B cell (primary cell): Measurements from ENCODE around the gene PABPC4L. TPM values are rescaled to one million over a fixed set of nuclear protein-coding genes. Genes with fewer than 3 reads are reported as not detected.
"Not testable (repeated sequence)": the region's sequence is repeated elsewhere in the genome, so short reads cannot be mapped to it uniquely, and the experiment has no call there.

Experiments used
- ATAC-seq: fragments of 200-7000 bp; cut with Tn5 transposase; one replicate; pipeline ENCODE4 v1.10.0; 2021; ENCODE audit warnings: low read depth, mild to moderate bottlenecking, moderate number of reproducible peaks, moderate library complexity
- CTCF ChIA-PET: fragments of 350-600 bp; sonication (Branson Sonifier 250); formaldehyde crosslinking; loops from one replicate; lab custom pipeline; 2021; ENCODE audit warnings: antibody characterized with exemption, inconsistent platforms; lab: Charles Lee
- POLR2A ChIA-PET: fragments of 350-600 bp; sonication (Branson Sonifier 250); formaldehyde crosslinking; loops from one replicate; lab custom pipeline; 2021; ENCODE audit warnings: antibody characterized with exemption; lab: Charles Lee
- DNase-seq: peaks from one replicate; pipeline ENCODE4 v3.0.0; 2013
- H2AFZ ChIP-seq: 2 replicates; pipeline ENCODE4 v1.6.1; 2012; ENCODE audit warnings: mild to moderate bottlenecking, low read depth, low read length; ENCODE audit not compliant: insufficient read depth, poor library complexity, severe bottlenecking
- H3K27ac ChIP-seq, 2 donors: 1 replicate in 1 of 2; 2 replicates in 1 of 2; pipeline ENCODE4 v1.5.1; 2012 to 2013; ENCODE audit warnings: low read length in 2 of 2, mild to moderate bottlenecking in 2 of 2, moderate library complexity in 1 of 2
- H3K27me3 ChIP-seq, 4 experiments: fragments of 200-600 bp in 1 of 4; sonication (generic) in 1 of 4; replicated peaks in 1 of 4; 1 replicate in 2 of 4; 2 replicates in 2 of 4; pipeline versions ENCODE4 v1.6.1 to v1.7.0; 2013 to 2016; ENCODE audit warnings: low read length in 3 of 4, mild to moderate bottlenecking in 2 of 4, mixed read lengths in 1 of 4, moderate library complexity in 1 of 4; ENCODE audit not compliant: insufficient read depth in 4 of 4, control insufficient read depth in 3 of 4; ENCODE audit errors: control extremely low read depth in 1 of 4
- H3K36me3 ChIP-seq, 2 experiments: replicated peaks in 1 of 2; 1 replicate in 1 of 2; 2 replicates in 1 of 2; pipeline versions ENCODE4 v1.6.1 to v1.7.1; 2013; ENCODE audit warnings: low read length in 1 of 2; ENCODE audit not compliant: insufficient read depth in 2 of 2, control insufficient read depth in 1 of 2; ENCODE audit errors: control extremely low read depth in 1 of 2, extremely low read depth in 1 of 2
- H3K4me1 ChIP-seq, 2 donors: fragments of 200-600 bp in 1 of 2; sonication (generic) in 1 of 2; 1 replicate in 1 of 2; 2 replicates in 1 of 2; pipeline versions ENCODE4 v1.5.1 to v1.6.1; 2013 to 2017; ENCODE audit warnings: low read length in 2 of 2; ENCODE audit not compliant: control insufficient read depth in 2 of 2, insufficient read depth in 2 of 2
- H3K4me2 ChIP-seq: replicated peaks from 2 replicates; pipeline ENCODE3; 2012; ENCODE audit warnings: mild to moderate bottlenecking, low read depth, low read length; ENCODE audit not compliant: poor library complexity, severe bottlenecking
- H3K4me3 ChIP-seq, 5 experiments: fragments of 200-600 bp in 1 of 5; sonication (generic) in 1 of 5; 1 replicate in 3 of 5; 2 replicates in 2 of 5; pipeline versions ENCODE4 v1.5.1 to v1.7.0; 2011 to 2016; ENCODE audit warnings: low read length in 4 of 5, mild to moderate bottlenecking in 4 of 5, low read depth in 2 of 5, control low read depth in 1 of 5, moderate library complexity in 1 of 5; ENCODE audit not compliant: insufficient read depth in 1 of 5; ENCODE audit errors: control extremely low read depth in 1 of 5, extremely low read depth in 1 of 5
- H3K79me2 ChIP-seq: fragments of 200-600 bp; sonication (generic); one replicate; pipeline ENCODE4 v1.6.0; 2016; ENCODE audit warnings: low read length; ENCODE audit not compliant: control insufficient read depth, insufficient read depth
- H3K9ac ChIP-seq: fragments of 200-600 bp; sonication (generic); 2 replicates; pipeline ENCODE4 v1.6.1; 2017; ENCODE audit warnings: mild to moderate bottlenecking, low read length, moderate library complexity
- H3K9me3 ChIP-seq, 3 donors: one replicate each; pipeline versions ENCODE4 v1.6.1 to v1.7.1; 2013; ENCODE audit warnings: low read length in 2 of 3; ENCODE audit not compliant: control insufficient read depth in 2 of 3, insufficient read depth in 1 of 3; ENCODE audit errors: control extremely low read depth in 1 of 3
- H4K20me1 ChIP-seq: 2 replicates; pipeline ENCODE4 v1.6.0; 2012; ENCODE audit warnings: mild to moderate bottlenecking, low read length; ENCODE audit not compliant: insufficient read depth, control insufficient read depth, poor library complexity, severe bottlenecking
- H3K27ac Mint-ChIP-seq: one replicate; pipeline ENCODE4 v1.8.0; 2021; ENCODE audit warnings: mixed read lengths
- H3K27me3 Mint-ChIP-seq: one replicate; pipeline ENCODE4 v1.8.0; 2021; ENCODE audit warnings: mixed read lengths
- H3K4me1 Mint-ChIP-seq: one replicate; pipeline ENCODE4 v1.8.0; 2021; ENCODE audit warnings: mixed read lengths
- H3K4me3 Mint-ChIP-seq: one replicate; pipeline ENCODE4 v1.8.0; 2021; ENCODE audit warnings: mixed read lengths
- H3K9me3 Mint-ChIP-seq: one replicate; pipeline ENCODE4 v1.8.0; 2022; ENCODE audit warnings: mixed read lengths; ENCODE audit not compliant: insufficient read depth
- CTCF ChIP-seq: fragments of 200-600 bp; IDR thresholded peaks from one replicate; pipeline ENCODE4 v1.8.0; 2022; ENCODE audit warnings: antibody characterized with exemption, mild to moderate bottlenecking
- EZH2 ChIP-seq: IDR thresholded peaks from 2 replicates; pipeline ENCODE4 v1.6.1; 2012; ENCODE audit warnings: borderline replicate concordance, low read depth, mild to moderate bottlenecking, moderate library complexity, low read length; ENCODE audit not compliant: insufficient read depth, poor library complexity, severe bottlenecking
- WGBS: methylation state at CpG from one replicate; pipeline ENCODE4 v1.1.5; 2013; ENCODE audit warnings: missing lambda C conversion rate; ENCODE audit not compliant: insufficient coverage; 5-methylcytosine and 5-hydroxymethylcytosine counted together
- intact Hi-C: fragments of 100-400 bp; cut with micrococcal nuclease; formaldehyde crosslinking; loops from one replicate; pipeline ENCODE4 v1.10.0; 2022
- polyA plus RNA-seq: library from polyadenylated mRNA; depleted of rRNA; stranded (reverse); fragments of >200 nt; gene quantifications from 2 replicates; pipeline ENCODE4 v1.2.3, GENCODE V29; 2012
- total RNA-seq, 2 donors: library from RNA; stranded (reverse); fragments of 120-200 nt in 1 of 2; gene quantifications; 1 replicate in 1 of 2; 2 replicates in 1 of 2; pipeline versions ENCODE4 v1.2.3 to v1.2.4, GENCODE V29; 2013 to 2022

PABPC4L gene
- total and polyA plus RNA-seq, 2 donors (not counting 1 experiment from before 2014, with no cell fraction given), result not detected

GRCh38 chr4:134215620-134216344 is 14.2 kb upstream of the PABPC4L start:
- Histone ChIP-seq H3K27ac (no peak overlapping the region), H3K9me3 (no peaks in the 10 kb centered on the region), H3K27me3 (no peaks in the 10 kb centered on the region), H3K4me3 (no peak overlapping the region), H4K20me1 (no peaks in the 10 kb centered on the region), H3K36me3 (no peaks in the 10 kb centered on the region), H3K79me2 (no peaks in the 10 kb centered on the region), H3K9ac (no peak overlapping the region), H3K4me2 (no peak overlapping the region), H3K4me1 (no peaks in the 10 kb centered on the region), H2AFZ (no peak overlapping the region)
- Mint-ChIP-seq H3K27me3 (no peaks in the 10 kb centered on the region), H3K4me1 (no peaks in the 10 kb centered on the region), H3K9me3 (peaks cover 3% of the 10 kb centered on the region), H3K27ac (no peak overlapping the region), H3K4me3 (no peak overlapping the region)
- POLR2A ChIA-PET, result no interaction called here
- no peak for ATAC-seq
- TF ChIP-seq EZH2 (no peak), CTCF (no peak)
- intact Hi-C loops, result no loop called here
- CTCF ChIA-PET, result no interaction called here
- WGBS, result no CpG with 5 or more reads among the region's 2 CpGs
- DNase-seq, result no peak

- H4K20me1 ChIP-seq, H3K9me3 Mint-ChIP-seq, H3K4me1 Mint-ChIP-seq, POLR2A ChIA-PET, DNase-seq, H3K27ac Mint-ChIP-seq, H3K27me3 ChIP-seq, H3K4me1 ChIP-seq, H3K79me2 ChIP-seq, ATAC-seq, H3K9ac ChIP-seq, H3K27ac ChIP-seq, CTCF ChIA-PET, H3K4me3 ChIP-seq, H3K4me3 Mint-ChIP-seq, H3K9me3 ChIP-seq, H3K27me3 Mint-ChIP-seq, H3K4me2 ChIP-seq, H2AFZ ChIP-seq, H3K36me3 ChIP-seq, intact Hi-C loops: not testable (repeated sequence)
- WGBS, result 93% methylated on average over 7 of the region's 11 CpGs
Observed at GRCh38 chr4:134207955-134208354, 6.4 kb upstream of the PABPC4L start.
